Uterus (tissue), 2 donors: Measurements from ENCODE around the gene PTPRD.

ENCODE experiments used
- POLR2A ChIP-seq, 2 donors: fragments of 450-650 bp; IDR thresholded peaks; one replicate each; pipeline ENCODE4 v1.6.1; 2016; ENCODE audit warnings: antibody characterized with exemption in 2 of 2, mild to moderate bottlenecking in 1 of 2, moderate library complexity in 1 of 2
- TF ChIP-seq, protein P1 (sequence below), 4 experiments: fragments of 200-600 bp in 2 of 4; fragments of 450-650 bp in 2 of 4; sonication (generic) in 2 of 4; IDR thresholded peaks; one replicate each; pipeline ENCODE4 v1.5.1; 2016 to 2019; ENCODE audit warnings: antibody characterized with exemption in 4 of 4, mild to moderate bottlenecking in 2 of 4, moderate library complexity in 1 of 4

GRCh38 chr9:10597801-10598200, 15.0 kb downstream of the PTPRD start:
- TF ChIP-seq, protein P1, sequence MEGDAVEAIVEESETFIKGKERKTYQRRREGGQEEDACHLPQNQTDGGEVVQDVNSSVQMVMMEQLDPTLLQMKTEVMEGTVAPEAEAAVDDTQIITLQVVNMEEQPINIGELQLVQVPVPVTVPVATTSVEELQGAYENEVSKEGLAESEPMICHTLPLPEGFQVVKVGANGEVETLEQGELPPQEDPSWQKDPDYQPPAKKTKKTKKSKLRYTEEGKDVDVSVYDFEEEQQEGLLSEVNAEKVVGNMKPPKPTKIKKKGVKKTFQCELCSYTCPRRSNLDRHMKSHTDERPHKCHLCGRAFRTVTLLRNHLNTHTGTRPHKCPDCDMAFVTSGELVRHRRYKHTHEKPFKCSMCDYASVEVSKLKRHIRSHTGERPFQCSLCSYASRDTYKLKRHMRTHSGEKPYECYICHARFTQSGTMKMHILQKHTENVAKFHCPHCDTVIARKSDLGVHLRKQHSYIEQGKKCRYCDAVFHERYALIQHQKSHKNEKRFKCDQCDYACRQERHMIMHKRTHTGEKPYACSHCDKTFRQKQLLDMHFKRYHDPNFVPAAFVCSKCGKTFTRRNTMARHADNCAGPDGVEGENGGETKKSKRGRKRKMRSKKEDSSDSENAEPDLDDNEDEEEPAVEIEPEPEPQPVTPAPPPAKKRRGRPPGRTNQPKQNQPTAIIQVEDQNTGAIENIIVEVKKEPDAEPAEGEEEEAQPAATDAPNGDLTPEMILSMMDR (IDR thresholded peaks at IDR 0.05): no peak
- no peak for TF ChIP-seq POLR2A (IDR thresholded peaks at IDR 0.05)
